K562 (cell line): Measurements from ENCODE around the gene PRDM16. TPM values are rescaled to one million over a fixed set of nuclear protein-coding genes. Genes with fewer than 3 reads are reported as not detected.

Source experiments
- ATAC-seq: fragments of 200-7000 bp; cut with Tn5 transposase; 3 replicates; pipeline ENCODE4 v1.9.1; 2020; ENCODE audit warnings: moderate library complexity
- BruUV-seq: library from RNA; stranded (reverse); fragments of 400-500 nt; replicated peaks from 2 replicates; lab custom pipeline; 2021; lab: Mats Ljungman, UMichigan
- CTCF ChIA-PET: fragments of 300-600 bp; formaldehyde crosslinking; extraction: SDS; loops from one replicate; lab custom pipeline; 2021; ENCODE audit warnings: low intra/inter-chr PET ratio; lab: Yijun Ruan, JAX
- POLR2A ChIA-PET: fragments of 300-600, 350-650 bp; sonication (Branson Sonifier 250); formaldehyde crosslinking; extraction: SDS; loops from one replicate; lab custom pipeline; 2021; ENCODE audit warnings: antibody characterized with exemption, inconsistent platforms; lab: Yijun Ruan, JAX
- DNase-seq, 4 experiments: peaks; one replicate each; pipeline versions ENCODE4 v3.0.0 to v3.0.0-alpha.2; 2011 to 2018; ENCODE audit warnings: low spot score in 3 of 4, mixed read lengths in 3 of 4; ENCODE audit errors: extremely low read depth in 1 of 4
- FAIRE-seq: peaks from 2 replicates; lab custom pipeline; 2011; peaks lifted over from hg19 to GRCh38; lab: Jason Lieb, UNC
- H2AFZ ChIP-seq: 2 replicates; pipeline ENCODE4 v1.6.0; 2011; ENCODE audit warnings: low read depth, low read length, control low read depth, inconsistent platforms
- H3K27ac ChIP-seq: fragments of 200-600 bp; 3 replicates; pipeline ENCODE4 v1.8.0; 2011; ENCODE audit warnings: low read depth, mild to moderate bottlenecking, control low read depth, inconsistent platforms, low read length, moderate library complexity, mixed read lengths; ENCODE audit errors: extremely low read depth
- H3K27me3 ChIP-seq, 2 experiments: fragments of 300-600 bp in 1 of 2; 2 replicates in 1 of 2; 3 replicates in 1 of 2; pipeline versions ENCODE4 v1.6.0 to v1.8.0; 2011; ENCODE audit warnings: inconsistent platforms in 2 of 2, low read length in 2 of 2, mild to moderate bottlenecking in 1 of 2, mixed read lengths in 1 of 2, moderate library complexity in 1 of 2; ENCODE audit not compliant: control insufficient read depth in 2 of 2, insufficient read depth in 2 of 2
- H3K36me3 ChIP-seq: fragments of 300-600 bp; 3 replicates; pipeline ENCODE4 v1.8.0; 2011; ENCODE audit warnings: mild to moderate bottlenecking, low read length, inconsistent platforms; ENCODE audit not compliant: control insufficient read depth, insufficient read depth
- H3K4me1 ChIP-seq, 2 experiments: fragments of 200-600 bp in 1 of 2; replicated peaks in 1 of 2; 2 replicates in 1 of 2; 3 replicates in 1 of 2; pipeline versions ENCODE4 v1.5.1 to v1.8.0; 2011; ENCODE audit warnings: inconsistent platforms in 2 of 2, low read length in 2 of 2, mild to moderate bottlenecking in 1 of 2, mixed read lengths in 1 of 2, moderate library complexity in 1 of 2; ENCODE audit not compliant: control insufficient read depth in 2 of 2, insufficient read depth in 2 of 2
- H3K4me2 ChIP-seq: 2 replicates; pipeline ENCODE4 v1.6.1; 2011; ENCODE audit warnings: low read length, control low read depth, inconsistent platforms, mixed read lengths; ENCODE audit not compliant: insufficient read depth
- H3K4me3 ChIP-seq: fragments of 200-600 bp; sonication (generic), shearing (Covaris generic); 2 replicates; pipeline ENCODE4 v1.5.1; 2016; ENCODE audit warnings: control low read depth, inconsistent platforms
- H3K79me2 ChIP-seq: fragments of 200-600 bp; 3 replicates; pipeline ENCODE4 v1.8.0; 2011; ENCODE audit warnings: low read length, inconsistent platforms; ENCODE audit not compliant: control insufficient read depth, insufficient read depth
- H3K9ac ChIP-seq, 2 experiments: 2 replicates each; pipeline versions ENCODE4 v1.6.0 to v1.6.1; 2011; ENCODE audit warnings: low read depth in 2 of 2, low read length in 2 of 2, control low read depth in 1 of 2, inconsistent platforms in 1 of 2, mild to moderate bottlenecking in 1 of 2, mixed read lengths in 1 of 2; ENCODE audit not compliant: insufficient read depth in 1 of 2
- H3K9me1 ChIP-seq: one replicate; pipeline ENCODE4 v1.6.0; 2011; ENCODE audit warnings: inconsistent platforms, mild to moderate bottlenecking, low read length, moderate library complexity; ENCODE audit not compliant: control insufficient read depth, insufficient read depth
- H3K9me3 ChIP-seq: replicated peaks from 2 replicates; pipeline ENCODE4 v1.5.1; 2011; ENCODE audit warnings: low read depth, low read length, inconsistent platforms; ENCODE audit not compliant: control insufficient read depth, insufficient read depth
- H4K20me1 ChIP-seq: replicated peaks from 2 replicates; pipeline ENCODE4 v1.6.1; 2011; ENCODE audit warnings: low read length, inconsistent platforms, mixed read lengths; ENCODE audit not compliant: control insufficient read depth, insufficient read depth
- ZNF282 ChIP-seq: sonication (generic); formaldehyde crosslinking; IDR thresholded peaks from 2 replicates; pipeline ENCODE4 v1.8.1; 2023; ENCODE audit warnings: missing genetic modification reagents
- WGBS: fragments of 100-300 bp; shearing (Covaris generic); methylation state at CpG from one replicate; pipeline ENCODE4 v1.1.6; 2016; ENCODE audit warnings: low coverage, mixed read lengths; ENCODE audit not compliant: insufficient coverage; ENCODE audit errors: missing lambda C conversion rate; 5-methylcytosine and 5-hydroxymethylcytosine counted together
- in situ Hi-C: fragments of 300-500 bp; cut with MboI; formaldehyde crosslinking; loops from 4 replicates; pipeline ENCODE4 v1.15.0; 2018; ENCODE audit warnings: inconsistent platforms, mixed read lengths
- intact Hi-C: fragments of 100-400 bp; cut with micrococcal nuclease; formaldehyde crosslinking; loops from 2 replicates; pipeline ENCODE4 v1.14.2; 2022
- polyA plus RNA-seq, 8 experiments: library from polyadenylated mRNA; depleted of rRNA in 4 of 8; stranded (reverse) in 5 of 8; unstranded in 3 of 8; fragments of >200 nt; fragmentation: Nextera tagmentation in 2 of 8; fragmentation: Illumina TruSeq in 1 of 8; extraction: Ambion mirVana in 2 of 8; extraction: Trizol in 1 of 8; gene quantifications; 2 replicates each; pipeline versions ENCODE4 v1.2.1 to v1.2.3, GENCODE V29; 2011 to 2014; ENCODE audit warnings: inconsistent platforms in 1 of 8, missing spikeins in 1 of 8
- total RNA-seq, 7 experiments: library from RNA; depleted of rRNA in 6 of 7; stranded (reverse); fragments of >200 nt in 6 of 7; fragmentation: Illumina TruSeq in 2 of 7; extraction: Trizol in 2 of 7; gene quantifications; 2 replicates each; pipeline versions ENCODE4 v1.2.1 to v1.2.3, GENCODE V29; 2011 to 2021; ENCODE audit warnings: low replicate concordance in 1 of 7
- TF ChIP-seq, protein P1 (sequence below): sonication (generic); formaldehyde crosslinking; IDR thresholded peaks from 2 replicates; pipeline ENCODE4 v1.8.0; 2023; ENCODE audit warnings: mild to moderate bottlenecking, missing genetic modification reagents
- TF ChIP-seq, protein P2 (sequence below): sonication (generic); formaldehyde crosslinking; IDR thresholded peaks from 2 replicates; pipeline ENCODE4 v1.9.0; 2022; ENCODE audit warnings: mild to moderate bottlenecking, missing genetic modification reagents

The PRDM16 gene
- total and polyA plus RNA-seq, 9 of the 15 experiments (the other 6 are each of a cell fraction or from before 2014, with no cell fraction given): 0.10 to 0.27 TPM; not detected in 7

DNA sequence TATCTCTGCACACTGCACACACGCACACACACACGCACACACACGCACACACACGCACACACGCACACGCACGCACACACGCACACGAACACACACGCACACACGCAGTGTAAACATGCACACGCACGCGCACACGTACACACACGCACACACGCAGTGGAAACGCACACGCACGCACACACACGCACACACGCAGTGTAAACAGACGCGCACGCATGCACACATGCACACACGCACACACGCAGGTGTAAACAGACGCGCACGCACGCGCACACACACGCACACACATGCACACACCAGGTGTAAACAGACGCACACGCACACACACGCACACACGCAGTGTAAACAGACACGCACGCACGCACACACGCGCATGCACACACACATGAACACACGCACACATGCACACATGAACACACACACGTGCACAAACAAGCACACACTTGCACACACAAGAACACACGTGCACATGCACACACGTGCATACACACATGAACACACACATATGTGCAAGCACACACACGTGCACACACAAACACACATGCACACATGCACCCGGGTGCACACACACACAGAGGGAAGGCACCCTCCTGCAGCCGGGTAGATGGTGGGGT, 45.2 kb downstream of the PRDM16 start:
- H3K27me3 ChIP-seq: peaks cover 0 to 6% of the 10 kb centered on the region in 2 experiments; a peak in 2 of 5 replicates
- H3K4me1 ChIP-seq: peaks cover 0 to 7% of the 10 kb centered on the region in 2 experiments; a peak in 1 of 5 replicates
- no peaks in the 10 kb centered on the region for H3K79me2 ChIP-seq
- no peak for FAIRE-seq
- no peak overlapping the region for H3K9ac ChIP-seq
- H4K20me1 ChIP-seq: no peaks in the 10 kb centered on the region
- no peak for ATAC-seq
- in situ Hi-C loops (no loop called here), intact Hi-C loops (no loop called here)
- 66% methylated on average over 36 of the region's 49 CpGs for WGBS
- CTCF ChIA-PET: no interaction called here
- H3K9me1 ChIP-seq: no peaks in the 10 kb centered on the region
- no peak overlapping the region for H2AFZ ChIP-seq
- DNase-seq: no peak
- no peak overlapping the region for H3K4me2 ChIP-seq
- no peak overlapping the region for H3K4me3 ChIP-seq
- H3K27ac ChIP-seq: no peak overlapping the region
- TF ChIP-seq, protein P1, sequence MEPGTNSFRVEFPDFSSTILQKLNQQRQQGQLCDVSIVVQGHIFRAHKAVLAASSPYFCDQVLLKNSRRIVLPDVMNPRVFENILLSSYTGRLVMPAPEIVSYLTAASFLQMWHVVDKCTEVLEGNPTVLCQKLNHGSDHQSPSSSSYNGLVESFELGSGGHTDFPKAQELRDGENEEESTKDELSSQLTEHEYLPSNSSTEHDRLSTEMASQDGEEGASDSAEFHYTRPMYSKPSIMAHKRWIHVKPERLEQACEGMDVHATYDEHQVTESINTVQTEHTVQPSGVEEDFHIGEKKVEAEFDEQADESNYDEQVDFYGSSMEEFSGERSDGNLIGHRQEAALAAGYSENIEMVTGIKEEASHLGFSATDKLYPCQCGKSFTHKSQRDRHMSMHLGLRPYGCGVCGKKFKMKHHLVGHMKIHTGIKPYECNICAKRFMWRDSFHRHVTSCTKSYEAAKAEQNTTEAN: peak; percentile 64; the same call in 1 of the 2 replicates
- TF ChIP-seq ZNF282: no peak
- TF ChIP-seq, protein P2, sequence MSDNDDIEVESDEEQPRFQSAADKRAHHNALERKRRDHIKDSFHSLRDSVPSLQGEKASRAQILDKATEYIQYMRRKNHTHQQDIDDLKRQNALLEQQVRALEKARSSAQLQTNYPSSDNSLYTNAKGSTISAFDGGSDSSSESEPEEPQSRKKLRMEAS (CRISPR knock-in tag): peak; percentile 45; the same call in 1 of the 2 replicates
- TF ChIP-seq, all 486 proteins: peak for 2
- POLR2A ChIA-PET: interaction anchor here (0.5 kb wide), 1 partner anchor 48 kb away, joined by 3 read pairs; no protein-coding TSS in a partner anchor
- Histone ChIP-seq H3K9me3 (no peaks in the 10 kb centered on the region), H3K36me3 (no peaks in the 10 kb centered on the region)
- no TSS peak for BruUV-seq
